Kidney (tissue), 14 donors: Measurements from ENCODE around the gene DLST. TPM values are rescaled to one million over a fixed set of nuclear protein-coding genes. Genes with fewer than 3 reads are reported as not detected.
A peak's percentile ranks its signal among the peaks of the same experiment; 100 is the strongest.

Experiments
- DNase-seq, 5 donors: peaks; one replicate each; pipeline ENCODE4 v3.0.0-alpha.2; 2013 to 2020
- FAIRE-seq: peaks from 2 replicates; lab custom pipeline; 2012; peaks lifted over from hg19 to GRCh38; lab: Jason Lieb, UNC
- H3K27ac ChIP-seq, 2 donors: one replicate each; pipeline ENCODE4 v1.7.0; 2013; ENCODE audit warnings: low read depth in 2 of 2, low read length in 2 of 2, inconsistent platforms in 1 of 2
- H3K27me3 ChIP-seq: one replicate; pipeline ENCODE4 v1.7.1; 2013; ENCODE audit warnings: low read length, inconsistent platforms; ENCODE audit not compliant: control insufficient read depth, insufficient read depth
- H3K36me3 ChIP-seq, 3 donors: one replicate each; pipeline versions ENCODE4 v1.7.0 to v1.7.1; 2013; ENCODE audit warnings: low read length in 3 of 3, control low read depth in 1 of 3, inconsistent platforms in 1 of 3; ENCODE audit not compliant: insufficient read depth in 3 of 3, control insufficient read depth in 2 of 3
- H3K4me1 ChIP-seq, 3 donors: one replicate each; pipeline versions ENCODE4 v1.7.0 to v1.7.1; 2013; ENCODE audit warnings: low read length in 3 of 3, inconsistent platforms in 1 of 3, low read depth in 1 of 3; ENCODE audit not compliant: control insufficient read depth in 2 of 3, insufficient read depth in 2 of 3
- H3K4me3 ChIP-seq, 3 donors: one replicate each; pipeline versions ENCODE4 v1.7.0 to v1.8.1; 2013; ENCODE audit warnings: low read length in 3 of 3, control low read depth in 1 of 3, inconsistent platforms in 1 of 3
- H3K9ac ChIP-seq, 3 donors: one replicate each; pipeline versions ENCODE4 v1.7.0 to v1.7.1; 2013; ENCODE audit warnings: low read length in 3 of 3, control low read depth in 1 of 3, inconsistent platforms in 1 of 3
- H3K9me3 ChIP-seq, 3 donors: one replicate each; pipeline versions ENCODE4 v1.7.0 to v1.7.1; 2013; ENCODE audit warnings: low read length in 3 of 3, control low read depth in 1 of 3, inconsistent platforms in 1 of 3; ENCODE audit not compliant: control insufficient read depth in 2 of 3, insufficient read depth in 1 of 3
- intact Hi-C: fragments of 100-400 bp; cut with DNase I; formaldehyde crosslinking; loops from one replicate; pipeline ENCODE4 v1.11.1; 2022
- polyA plus RNA-seq: library from polyadenylated mRNA; stranded (reverse); fragments of 350-450 nt; fragmentation: Illumina TruSeq; extraction: RNeasy Lipid Tissue Mini Kit (QIAGEN cat#74804); gene quantifications from one replicate; pipeline ENCODE4 v1.2.3, GENCODE V29; 2014; ENCODE audit warnings: low read depth, low replicate concordance; ENCODE audit not compliant: insufficient read depth
- total RNA-seq: library from RNA; stranded (reverse); fragmentation: NEBNext Ultra II Directional; extraction: Animal tissue kit (Norgen Biotek cat#: 25700); gene quantifications from one replicate; pipeline ENCODE4 v1.2.1, GENCODE V29; 2021
- TF ChIP-seq, protein P1 (sequence below): IDR thresholded peaks from 3 replicates; pipeline ENCODE4 v1.5.1; 2012; ENCODE audit warnings: mild to moderate bottlenecking, moderate library complexity, borderline replicate concordance; ENCODE audit not compliant: insufficient read depth; ENCODE audit errors: extremely low read depth
- donor health status: control.
- donor health status: control.
- donor health status: control.
- donor health status: control.
- donor health status: control.
- donor health status: DM: yes; HTN: yes; CAD: no.
- donor health status: Normal renal cell carcinoma (clear cell type).

DLST gene
- total and polyA plus RNA-seq, 2 donors from 2014 or later = 98.6 to 112 TPM

DNA sequence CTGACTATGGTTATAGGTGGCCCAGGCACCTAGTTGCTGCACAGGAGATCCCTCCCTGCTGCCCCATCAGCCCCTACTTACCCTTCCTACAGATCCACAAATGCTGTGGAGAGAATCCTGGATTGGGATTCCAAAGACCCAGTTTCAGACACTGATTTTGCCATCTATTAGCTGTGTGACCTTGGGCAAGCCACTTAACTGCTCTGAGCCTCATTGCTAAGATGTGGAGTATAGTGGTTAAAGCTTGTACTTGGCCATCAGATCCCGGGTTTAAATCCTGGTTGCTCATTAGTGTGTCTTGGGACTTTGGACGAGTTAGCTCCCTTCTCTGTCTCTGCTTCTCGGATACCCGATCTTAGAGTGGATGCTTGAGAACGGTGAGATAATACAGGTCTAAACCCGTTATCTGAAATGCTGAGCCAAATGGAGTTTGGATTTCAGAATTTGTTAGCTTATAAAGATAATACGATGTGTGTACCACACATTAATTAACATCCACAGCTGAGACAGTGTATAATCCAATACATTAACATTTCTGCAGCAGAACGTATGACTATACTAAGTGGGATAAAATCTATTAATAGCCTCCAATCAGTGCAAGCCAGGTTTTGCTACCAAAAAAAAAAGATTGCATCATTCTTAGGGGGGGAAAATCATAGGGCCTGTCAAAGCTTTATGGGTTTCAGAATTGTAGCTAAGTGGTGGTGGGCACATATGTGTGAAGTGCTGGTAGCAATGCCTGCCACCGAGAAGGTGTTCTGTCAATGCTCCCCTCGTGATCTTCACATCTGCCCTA lies 21.8 kb upstream of the DLST start:
- H3K4me1 ChIP-seq = peaks cover 0 to 10% (median 7%) of the 10 kb centered on the region in 3 donors
- no peak for DNase-seq
- FAIRE-seq = no peak
- H3K9ac ChIP-seq = no peak overlapping the region
- no peaks in the 10 kb centered on the region for H3K27me3 ChIP-seq
- H3K4me3 ChIP-seq = no peak overlapping the region
- H3K27ac ChIP-seq = no peak overlapping the region
- intact Hi-C loops = loop anchor here (5.0 kb wide), 1 partner anchor 47 kb away; no protein-coding TSS in a partner anchor
- no peaks in the 10 kb centered on the region for H3K9me3 ChIP-seq
- TF ChIP-seq, protein P1, sequence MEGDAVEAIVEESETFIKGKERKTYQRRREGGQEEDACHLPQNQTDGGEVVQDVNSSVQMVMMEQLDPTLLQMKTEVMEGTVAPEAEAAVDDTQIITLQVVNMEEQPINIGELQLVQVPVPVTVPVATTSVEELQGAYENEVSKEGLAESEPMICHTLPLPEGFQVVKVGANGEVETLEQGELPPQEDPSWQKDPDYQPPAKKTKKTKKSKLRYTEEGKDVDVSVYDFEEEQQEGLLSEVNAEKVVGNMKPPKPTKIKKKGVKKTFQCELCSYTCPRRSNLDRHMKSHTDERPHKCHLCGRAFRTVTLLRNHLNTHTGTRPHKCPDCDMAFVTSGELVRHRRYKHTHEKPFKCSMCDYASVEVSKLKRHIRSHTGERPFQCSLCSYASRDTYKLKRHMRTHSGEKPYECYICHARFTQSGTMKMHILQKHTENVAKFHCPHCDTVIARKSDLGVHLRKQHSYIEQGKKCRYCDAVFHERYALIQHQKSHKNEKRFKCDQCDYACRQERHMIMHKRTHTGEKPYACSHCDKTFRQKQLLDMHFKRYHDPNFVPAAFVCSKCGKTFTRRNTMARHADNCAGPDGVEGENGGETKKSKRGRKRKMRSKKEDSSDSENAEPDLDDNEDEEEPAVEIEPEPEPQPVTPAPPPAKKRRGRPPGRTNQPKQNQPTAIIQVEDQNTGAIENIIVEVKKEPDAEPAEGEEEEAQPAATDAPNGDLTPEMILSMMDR = no peak
- H3K36me3 ChIP-seq = no peaks in the 10 kb centered on the region

DNA sequence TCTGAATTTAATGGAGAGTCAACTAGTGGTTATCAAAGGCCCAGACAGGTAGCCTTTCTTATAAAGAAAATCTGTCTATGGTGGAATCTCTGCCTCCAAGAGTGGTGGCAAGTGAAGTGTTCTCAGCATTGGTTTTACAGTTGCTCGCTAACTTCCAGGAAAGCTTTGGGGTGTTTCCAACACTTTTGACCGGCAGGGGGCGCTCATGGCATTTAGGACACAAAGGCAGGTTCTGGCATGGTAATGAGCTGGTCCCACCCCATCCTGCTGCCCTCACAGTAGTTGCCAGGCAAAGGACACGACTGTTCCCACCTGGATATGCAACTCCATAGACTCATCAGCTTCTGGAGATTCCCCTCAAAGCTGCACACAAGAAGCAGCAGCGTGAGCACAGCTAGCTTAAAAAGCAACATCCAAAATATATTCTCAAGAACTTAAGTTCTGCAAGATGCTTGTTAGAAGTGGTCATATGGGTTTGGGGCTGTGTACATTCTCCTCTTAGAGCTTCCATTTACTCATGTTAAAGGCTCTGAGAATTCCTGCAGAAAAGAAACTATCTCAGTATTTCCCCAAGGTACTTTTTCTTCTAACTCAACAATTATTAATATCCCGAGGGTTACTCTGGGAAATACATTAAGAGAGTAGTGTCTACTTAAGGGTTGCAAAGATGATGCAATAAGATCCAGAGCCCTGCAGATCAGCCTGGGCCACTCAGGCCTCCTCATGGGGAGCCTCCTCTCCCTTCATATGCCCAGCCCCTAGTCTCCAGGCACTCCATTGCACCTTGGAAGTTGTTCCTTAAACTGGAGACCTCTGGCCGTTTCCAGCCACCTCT lies 20.6 kb upstream of the DLST start:
- Histone ChIP-seq H3K4me1 (no peaks in the 10 kb centered on the region), H3K4me3 (no peak overlapping the region), H3K27ac (no peak overlapping the region), H3K9me3 (no peaks in the 10 kb centered on the region), H3K9ac (no peak overlapping the region), H3K27me3 (no peaks in the 10 kb centered on the region), H3K36me3 (no peaks in the 10 kb centered on the region)
- intact Hi-C loops = loop anchor here (5.0 kb wide), 1 partner anchor 46 kb away; no protein-coding TSS in a partner anchor
- TF ChIP-seq, protein P1 = peak; percentile 86
- peak; percentile 90 to 95 (median 91) for DNase-seq
- peak; percentile 15 for FAIRE-seq

DNA sequence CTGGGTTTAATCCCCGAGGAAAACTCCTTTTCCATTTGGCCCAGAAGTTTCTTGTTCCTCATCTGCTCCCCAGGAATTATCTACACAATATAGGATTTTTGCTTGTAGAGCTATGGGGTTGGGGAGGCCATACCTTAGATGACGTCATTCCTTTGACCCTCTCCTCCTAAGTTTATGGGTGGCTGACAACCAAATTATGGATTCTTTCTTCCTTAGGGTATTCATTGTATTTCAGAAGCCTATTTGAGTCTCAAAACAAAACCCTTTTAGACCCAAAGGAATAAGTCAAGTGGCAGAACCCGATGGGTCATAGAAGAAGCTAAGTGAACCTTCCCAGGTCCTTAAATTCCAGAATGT lies 20.0 kb upstream of the DLST start:
- Histone ChIP-seq H3K9me3 (no peaks in the 10 kb centered on the region), H3K9ac (no peak overlapping the region), H3K27ac (no peak overlapping the region), H3K27me3 (no peaks in the 10 kb centered on the region), H3K36me3 (no peaks in the 10 kb centered on the region), H3K4me3 (no peak overlapping the region), H3K4me1 (no peaks in the 10 kb centered on the region)
- TF ChIP-seq, protein P1 = no peak
- FAIRE-seq (no peak), DNase-seq (no peak)
- intact Hi-C loops = loop anchor here (5.0 kb wide), 1 partner anchor 46 kb away; no protein-coding TSS in a partner anchor
